ENCODE data around the gene EVC2.
A peak's percentile ranks its signal among the peaks of the same experiment; 100 is the strongest.

The EVC2 gene

DNA sequence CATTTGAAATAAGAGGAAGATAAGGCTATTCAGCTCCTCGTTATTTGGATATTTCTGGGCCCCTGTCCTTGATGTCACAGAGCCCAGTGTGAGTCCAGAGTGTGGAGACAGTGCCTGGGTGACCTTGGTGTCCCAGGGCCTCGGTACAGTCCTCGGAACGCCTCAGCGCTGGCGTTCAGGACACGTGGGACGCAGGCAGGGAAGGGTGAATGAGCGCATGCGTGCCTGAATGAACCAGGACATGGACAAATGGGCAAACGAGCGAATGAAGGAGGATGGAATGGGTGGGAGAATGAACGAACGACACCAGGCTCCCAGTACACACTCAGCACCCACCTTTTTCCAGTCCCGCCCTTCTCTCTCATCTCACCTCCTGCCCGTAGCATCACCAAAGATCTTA is 46.8 kb upstream of the EVC2 start:
- DNase-seq (ENCODE audit: low read depth): no peak
- H3K4me3 ChIP-seq (ENCODE audit: low read length): no peak overlapping the region
- TF ChIP-seq, protein P1, sequence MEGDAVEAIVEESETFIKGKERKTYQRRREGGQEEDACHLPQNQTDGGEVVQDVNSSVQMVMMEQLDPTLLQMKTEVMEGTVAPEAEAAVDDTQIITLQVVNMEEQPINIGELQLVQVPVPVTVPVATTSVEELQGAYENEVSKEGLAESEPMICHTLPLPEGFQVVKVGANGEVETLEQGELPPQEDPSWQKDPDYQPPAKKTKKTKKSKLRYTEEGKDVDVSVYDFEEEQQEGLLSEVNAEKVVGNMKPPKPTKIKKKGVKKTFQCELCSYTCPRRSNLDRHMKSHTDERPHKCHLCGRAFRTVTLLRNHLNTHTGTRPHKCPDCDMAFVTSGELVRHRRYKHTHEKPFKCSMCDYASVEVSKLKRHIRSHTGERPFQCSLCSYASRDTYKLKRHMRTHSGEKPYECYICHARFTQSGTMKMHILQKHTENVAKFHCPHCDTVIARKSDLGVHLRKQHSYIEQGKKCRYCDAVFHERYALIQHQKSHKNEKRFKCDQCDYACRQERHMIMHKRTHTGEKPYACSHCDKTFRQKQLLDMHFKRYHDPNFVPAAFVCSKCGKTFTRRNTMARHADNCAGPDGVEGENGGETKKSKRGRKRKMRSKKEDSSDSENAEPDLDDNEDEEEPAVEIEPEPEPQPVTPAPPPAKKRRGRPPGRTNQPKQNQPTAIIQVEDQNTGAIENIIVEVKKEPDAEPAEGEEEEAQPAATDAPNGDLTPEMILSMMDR (IDR thresholded peaks at IDR 0.05; ENCODE audit: insufficient read depth, low read depth, low read length, missing control alignments): no peak

DNA sequence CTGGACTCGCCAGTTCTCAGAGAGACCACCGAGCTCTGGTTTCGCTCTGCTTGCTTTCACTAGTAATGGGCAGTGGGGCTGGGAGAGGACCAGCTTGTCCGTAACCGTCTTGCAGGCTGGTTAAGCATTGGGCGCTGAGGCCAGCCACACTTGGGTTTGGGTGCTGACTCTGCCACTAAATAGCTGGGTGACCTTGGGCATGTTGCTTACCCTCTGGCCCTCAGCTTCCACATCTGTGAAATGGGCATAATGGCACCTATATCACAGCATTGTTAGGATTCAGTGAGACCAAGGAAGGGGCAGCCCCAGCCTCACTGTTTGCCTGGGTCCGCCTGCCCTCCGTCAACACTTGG is 46.1 kb upstream of the EVC2 start:
- DNase-seq (ENCODE audit: low read depth): no peak
- TF ChIP-seq, protein P1 (IDR thresholded peaks at IDR 0.05; ENCODE audit: insufficient read depth, low read depth, low read length, missing control alignments): no peak
- no peak overlapping the region for H3K4me3 ChIP-seq (ENCODE audit: low read length)

DNA sequence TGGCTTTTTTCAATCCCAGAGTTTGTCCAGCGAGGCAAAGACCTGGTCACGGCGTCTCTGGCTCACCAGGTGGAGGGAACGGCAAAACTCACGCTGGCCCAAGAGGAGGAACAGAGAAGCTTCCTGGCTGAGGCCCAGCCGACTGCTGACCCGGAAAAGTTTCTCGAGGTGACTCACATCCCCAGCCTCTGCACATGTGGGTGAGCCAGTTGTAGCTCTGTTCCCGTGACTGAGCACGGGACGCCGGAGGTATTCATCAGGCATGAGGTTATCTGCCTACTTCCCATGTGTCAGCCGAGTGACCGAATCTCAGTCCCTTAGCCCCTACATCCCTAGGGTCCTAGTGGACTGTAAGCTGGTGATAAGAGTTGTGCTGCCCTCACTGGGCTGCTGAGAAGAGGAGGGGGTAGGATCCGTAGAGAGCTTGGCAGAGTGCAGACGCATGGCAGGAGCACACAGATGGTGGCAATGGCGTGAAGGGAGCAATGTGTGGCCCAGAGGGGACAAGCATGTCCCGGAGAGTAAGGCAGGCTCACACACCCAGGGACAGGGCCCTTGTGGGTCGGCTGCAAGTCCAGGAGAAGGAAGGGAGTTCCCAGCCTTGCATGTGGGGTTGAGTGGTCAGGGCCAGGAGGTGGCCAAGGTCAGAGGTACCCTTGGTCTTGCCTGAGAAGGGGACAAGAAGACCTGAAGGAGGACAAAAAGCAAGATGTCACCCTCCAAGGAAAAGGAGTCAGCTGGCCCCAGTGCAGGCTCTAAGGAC is 45.6 kb upstream of the EVC2 start:
- TF ChIP-seq, protein P1 (IDR thresholded peaks at IDR 0.05; ENCODE audit: insufficient read depth, low read depth, low read length, missing control alignments): no peak
- DNase-seq (ENCODE audit: low read depth): peak; percentile 96
- no peak overlapping the region for H3K4me3 ChIP-seq (ENCODE audit: low read length)

DNA sequence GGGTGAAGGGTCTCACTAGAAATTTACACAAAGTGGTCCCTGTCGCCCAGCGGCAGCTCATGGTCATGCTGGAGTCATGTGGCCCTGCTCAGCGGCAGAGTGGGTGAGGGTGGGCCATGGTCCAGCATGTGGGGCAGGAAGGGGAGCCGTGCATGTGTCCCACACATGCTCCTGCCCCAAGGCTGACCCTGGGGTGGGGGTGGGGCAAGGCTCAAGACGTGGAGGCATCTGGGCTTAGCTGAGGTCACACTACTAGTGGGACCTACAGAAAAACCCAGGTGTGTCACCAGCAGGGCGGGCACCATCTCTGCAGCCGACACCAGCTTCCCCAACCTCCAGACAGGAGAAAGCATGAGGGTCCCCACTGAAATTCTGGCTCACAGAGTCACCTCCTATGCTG is 45.0 kb upstream of the EVC2 start:
- DNase-seq (ENCODE audit: low read depth): no peak
- no peak overlapping the region for H3K4me3 ChIP-seq (ENCODE audit: low read length)
- TF ChIP-seq, protein P1 (IDR thresholded peaks at IDR 0.05; ENCODE audit: insufficient read depth, low read depth, low read length, missing control alignments): no peak

DNA sequence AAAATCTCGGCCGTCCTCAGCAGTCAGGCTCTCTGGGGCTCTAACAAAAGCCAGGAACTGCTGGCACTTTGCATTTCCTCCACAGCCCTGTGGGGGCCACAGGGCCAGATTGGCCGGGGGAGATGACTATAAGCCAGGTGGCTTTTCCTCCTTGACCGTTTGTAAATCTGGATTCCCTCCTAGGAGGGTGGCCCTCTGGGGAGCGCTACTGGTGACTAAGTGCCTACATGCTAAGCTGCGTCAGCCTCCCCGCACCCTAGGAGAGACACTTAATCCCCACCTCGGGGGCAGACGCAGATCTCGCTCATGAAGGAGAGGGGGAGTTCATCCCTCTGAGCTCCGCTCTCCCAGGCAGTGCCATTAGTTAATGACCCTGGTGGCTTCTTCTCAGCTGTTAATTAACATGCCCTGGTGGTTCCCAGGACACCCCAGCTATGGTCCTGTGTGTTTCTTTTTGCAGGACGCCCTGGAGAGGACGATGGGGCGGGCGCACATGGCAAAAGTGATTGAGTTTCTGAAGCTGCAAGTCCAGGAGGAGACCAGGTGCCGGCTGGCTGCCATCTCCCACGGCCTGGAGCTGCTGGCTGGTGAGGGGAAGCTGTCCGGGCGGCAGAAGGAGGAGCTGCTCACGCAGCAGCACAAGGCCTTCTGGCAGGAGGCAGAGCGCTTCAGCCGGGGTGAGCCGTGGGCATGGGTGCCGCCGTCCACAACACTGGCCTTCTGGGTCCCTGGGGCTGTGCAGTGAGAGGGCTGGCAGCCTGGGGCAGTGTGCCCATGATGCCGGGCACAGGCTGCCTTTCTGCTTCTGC is 44.2 kb upstream of the EVC2 start:
- peak; percentile 23 for DNase-seq (ENCODE audit: low read depth)
- TF ChIP-seq, protein P1 (IDR thresholded peaks at IDR 0.05; ENCODE audit: insufficient read depth, low read depth, low read length, missing control alignments): no peak
- no peak overlapping the region for H3K4me3 ChIP-seq (ENCODE audit: low read length)

DNA sequence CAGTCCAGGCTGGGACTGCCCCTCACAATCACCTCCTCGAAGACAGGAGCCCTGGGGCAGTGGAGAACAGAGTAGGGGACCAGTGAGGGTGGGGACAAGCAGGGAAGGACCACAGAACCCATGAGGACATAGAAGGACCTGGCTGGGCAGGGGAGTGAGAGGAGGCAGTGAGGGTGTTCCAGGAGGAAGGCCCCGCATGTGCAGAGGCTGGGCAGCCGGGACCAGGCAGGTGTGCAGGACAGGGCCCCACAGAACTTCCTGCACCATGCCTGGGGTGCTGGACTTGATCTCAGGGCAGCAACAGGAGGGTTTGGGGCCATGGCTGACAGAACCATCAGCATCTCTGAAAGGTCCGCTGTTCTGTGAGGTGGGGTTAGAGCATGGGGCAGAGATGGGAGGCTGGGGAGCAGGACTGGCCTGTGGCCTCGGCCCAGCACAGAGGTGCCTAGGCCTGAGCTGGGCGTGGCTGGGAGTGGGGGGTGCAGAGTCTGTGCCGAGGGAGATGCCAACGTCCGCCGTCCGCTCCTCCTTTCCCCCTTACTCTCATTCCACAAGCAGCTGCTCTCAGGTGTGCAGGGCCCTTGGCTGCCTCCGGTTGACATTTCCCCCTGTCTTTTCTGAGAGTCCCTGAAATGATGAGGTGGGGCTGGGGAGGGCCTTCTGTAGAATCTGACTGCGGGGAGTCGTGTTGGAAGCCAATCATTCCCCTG is 43.5 kb upstream of the EVC2 start:
- no peak for DNase-seq (ENCODE audit: low read depth)
- TF ChIP-seq, protein P1 (IDR thresholded peaks at IDR 0.05; ENCODE audit: insufficient read depth, low read depth, low read length, missing control alignments): no peak
- H3K4me3 ChIP-seq (ENCODE audit: low read length): no peak overlapping the region

All from epithelial cell of esophagus (primary cell).